NCI-H2107 treated with DMSO at 0.1 percent for 48 hours (cell line): Measurements from ENCODE around the gene CDV3.

ENCODE experiments used
- DNase-seq: peaks from one replicate; lab custom pipeline; 2025; ENCODE audit not compliant: unreplicated experiment; lab: John Stamatoyannopoulos, UW

Gene CDV3

DNA sequence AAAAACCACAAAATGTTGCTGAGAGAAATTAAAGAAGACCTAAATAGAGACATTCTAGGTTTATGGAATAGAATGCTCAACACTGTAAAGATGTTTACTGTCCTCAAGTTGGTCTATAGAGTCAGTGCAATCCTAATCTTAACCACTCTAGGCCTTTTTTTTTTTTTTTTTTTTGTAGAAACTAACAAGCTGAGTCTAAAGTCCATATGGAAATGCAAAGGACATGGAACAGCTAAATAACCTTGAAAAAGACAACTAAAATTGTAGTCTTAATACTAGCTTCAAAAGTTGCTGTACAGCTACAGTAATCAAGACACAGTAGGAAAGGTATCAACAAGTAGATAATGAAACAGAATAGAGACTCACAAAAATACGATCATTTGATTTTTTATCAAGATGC, 32.9 kb downstream of the CDV3 start:
- DNase-seq: no peak

DNA sequence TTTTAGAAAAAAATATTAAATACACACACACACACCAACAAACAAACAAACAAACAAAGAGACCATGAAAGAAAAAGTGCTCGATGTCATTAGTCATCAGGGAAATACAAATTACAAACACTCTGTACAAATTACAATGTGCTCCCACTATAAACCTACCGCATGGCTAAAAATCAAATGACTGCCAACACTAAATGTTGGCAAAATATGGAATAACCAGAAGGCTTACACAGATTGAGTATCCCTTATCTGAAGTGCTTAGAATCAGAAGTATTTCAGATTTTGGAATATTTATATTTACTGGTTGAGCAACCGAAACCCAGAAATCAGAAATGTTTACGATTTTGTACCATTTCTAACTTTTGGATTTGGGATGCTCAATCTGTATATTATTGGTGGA, 33.4 kb downstream of the CDV3 start:
- DNase-seq: no peak

DNA sequence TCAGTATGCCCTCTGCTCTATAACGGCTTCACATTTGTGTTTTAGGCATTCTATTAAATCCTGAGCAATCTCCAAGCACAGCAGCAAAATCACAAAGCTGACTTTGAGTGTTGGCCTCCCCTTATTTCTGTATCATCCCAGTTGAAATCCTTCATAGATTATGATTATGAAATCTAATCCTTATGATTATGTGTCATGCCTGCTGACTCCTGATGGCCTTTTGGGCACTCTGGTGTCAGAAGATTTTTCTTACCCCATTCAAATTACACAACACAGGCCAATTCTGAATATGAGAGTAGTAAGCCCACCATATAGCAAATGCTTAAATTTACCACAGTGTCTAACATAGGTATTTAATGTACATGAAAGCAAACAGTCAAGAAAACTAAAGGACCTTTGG, 34.3 kb downstream of the CDV3 start:
- no peak for DNase-seq

DNA sequence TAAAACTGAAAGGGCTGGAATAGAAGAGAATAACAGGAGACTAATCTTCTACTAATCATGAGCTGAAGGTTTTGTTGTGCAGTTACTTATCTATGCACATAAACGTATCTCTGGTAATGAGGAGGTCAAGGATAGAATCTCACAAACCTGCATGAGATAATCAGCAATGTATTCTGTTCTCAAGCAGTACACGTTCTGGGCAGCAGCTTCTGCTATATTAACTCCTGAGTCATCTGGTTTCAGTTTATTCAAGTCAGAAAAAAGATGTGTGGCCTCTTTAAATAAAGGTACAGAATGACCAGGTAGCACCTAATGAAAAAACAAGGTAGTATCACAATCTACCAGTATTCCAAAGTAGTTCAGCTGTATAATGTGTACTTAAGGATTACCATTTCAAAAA, 34.9 kb downstream of the CDV3 start:
- no peak for DNase-seq

DNA sequence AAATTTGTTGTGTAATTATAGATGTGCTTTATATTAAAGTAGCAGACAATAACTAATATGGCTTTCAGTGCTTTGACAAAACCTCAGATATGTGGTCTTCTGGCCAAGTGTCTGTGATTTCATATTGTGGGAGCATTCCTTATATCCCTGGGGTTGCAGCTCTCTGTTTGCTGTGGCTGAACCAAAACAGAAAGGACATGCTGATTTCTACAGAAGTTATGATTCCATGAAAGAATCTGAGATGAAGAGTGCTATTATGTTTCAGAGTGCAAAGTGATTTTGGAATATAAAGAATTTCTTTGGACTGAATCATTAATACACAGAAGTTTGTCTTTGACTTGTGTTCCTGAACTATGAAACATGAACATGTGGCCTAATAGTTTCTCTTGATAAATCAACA, 36.5 kb downstream of the CDV3 start:
- DNase-seq: no peak

DNA sequence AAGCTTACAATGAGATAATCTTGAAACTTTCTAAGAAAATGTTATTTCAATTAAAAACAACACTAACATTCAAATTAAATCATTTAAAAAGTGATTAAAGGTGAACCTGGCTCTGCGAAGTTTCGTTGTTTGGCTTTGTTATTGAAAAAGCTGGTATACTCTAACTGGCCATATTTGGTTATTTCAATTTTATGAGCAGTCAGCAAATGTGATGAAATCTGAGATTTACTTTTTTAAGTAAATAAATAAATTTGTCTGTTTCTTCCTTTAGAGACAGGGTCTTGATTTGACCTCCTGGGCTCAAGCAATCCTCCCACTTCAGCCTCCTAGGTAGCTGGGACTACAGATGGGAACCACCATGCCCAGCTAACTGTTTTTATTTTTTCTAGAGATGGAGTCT, 38.0 kb downstream of the CDV3 start:
- no peak for DNase-seq

DNA sequence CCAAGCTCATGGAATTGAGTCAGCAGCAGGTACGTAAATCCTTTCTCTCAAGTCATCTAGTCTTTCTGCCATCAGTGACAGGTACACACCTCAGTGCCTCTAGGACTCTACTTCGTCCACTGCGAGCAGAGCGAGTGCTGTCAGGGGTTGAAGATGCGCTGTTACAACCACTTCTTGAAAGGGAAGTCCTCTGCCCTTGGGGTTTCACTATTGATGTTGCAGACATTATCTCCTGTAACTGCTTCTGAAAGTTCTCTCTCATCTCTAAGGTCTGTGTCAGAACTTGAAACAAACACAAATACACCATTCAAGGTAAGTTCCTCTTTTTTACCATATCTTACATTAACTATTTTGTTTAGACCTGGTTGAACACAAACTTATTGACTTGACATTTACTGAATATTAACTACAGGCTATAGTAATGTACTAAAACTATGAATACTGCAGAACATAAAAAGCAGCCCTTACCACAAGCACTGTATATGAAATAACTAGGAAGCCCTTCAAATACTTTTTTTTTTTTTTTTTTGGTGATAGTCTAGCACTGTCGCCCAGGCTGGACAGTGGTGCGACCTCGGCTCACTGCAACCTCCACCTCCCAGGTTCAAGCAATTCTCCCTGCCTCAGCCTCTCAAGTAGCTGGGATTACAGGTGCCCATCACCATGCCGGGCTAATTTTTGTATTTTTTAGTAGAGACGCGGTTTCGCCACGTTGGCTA, 46.7 kb downstream of the CDV3 start:
- no peak for DNase-seq

DNA sequence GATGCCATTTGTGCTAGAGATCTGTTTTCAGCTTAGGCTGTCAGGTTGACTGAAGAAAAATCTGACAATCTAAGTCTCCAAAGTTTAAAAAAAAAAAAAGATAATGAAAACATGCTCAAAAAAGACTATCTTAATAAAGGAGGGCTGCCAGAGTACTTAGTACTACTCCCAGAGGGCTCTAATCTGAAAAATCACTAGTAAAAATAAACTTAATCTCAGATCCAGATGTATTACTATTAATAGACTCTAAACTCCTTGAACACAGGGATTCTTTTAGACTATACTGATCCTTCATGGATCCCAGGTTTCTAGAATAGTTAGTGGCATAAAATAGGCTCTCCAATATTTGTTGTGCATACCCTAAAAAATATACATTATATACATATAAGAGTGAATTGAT, 54.3 kb downstream of the CDV3 start:
- DNase-seq: no peak

DNA sequence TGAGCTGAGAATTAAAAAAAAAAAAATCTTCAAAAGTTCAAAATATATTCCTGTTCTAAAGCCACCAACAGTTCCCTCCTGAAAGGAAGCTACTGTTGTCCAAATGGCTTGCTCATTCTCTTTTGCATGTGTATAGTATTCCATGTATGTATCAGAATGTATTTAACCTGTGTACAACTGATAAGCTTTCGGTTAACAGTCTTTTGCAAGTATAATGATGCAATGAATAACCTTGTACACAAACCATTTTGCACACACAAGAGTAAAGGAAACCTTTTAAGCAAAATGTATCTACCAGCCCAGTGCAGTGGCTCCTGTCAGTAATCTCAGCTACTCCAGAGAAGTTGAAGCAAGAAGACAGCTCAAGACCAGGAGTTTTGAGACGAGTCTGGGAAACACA, 55.7 kb downstream of the CDV3 start:
- no peak for DNase-seq

DNA sequence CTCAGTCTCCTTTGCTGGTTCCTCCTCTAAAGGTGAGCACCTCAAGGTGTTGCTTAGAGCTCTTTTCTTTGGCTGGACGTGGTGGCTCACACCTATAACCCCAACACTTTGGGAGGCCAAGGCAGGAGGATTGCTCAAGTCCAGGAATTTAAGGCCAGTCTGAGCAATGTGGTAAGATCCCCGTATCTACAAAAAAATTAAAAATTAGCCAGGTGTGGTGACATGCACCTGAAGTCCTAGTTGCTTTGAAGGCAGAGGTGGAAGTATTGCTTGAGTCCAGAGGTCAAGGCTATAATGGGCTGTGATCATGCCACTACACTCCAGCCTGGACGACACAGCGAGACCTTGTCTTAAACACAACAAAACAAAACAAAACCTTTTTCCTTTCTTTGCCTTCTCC, 60.0 kb downstream of the CDV3 start:
- DNase-seq: no peak
